ENCODE measurements around the gene POLR3G. TPM values are rescaled to one million over a fixed set of nuclear protein-coding genes. Genes with fewer than 3 reads are reported as not detected.
A peak's percentile ranks its signal among the peaks of the same experiment; 100 is the strongest.

The POLR3G gene
- total and polyA plus RNA-seq, 2 donors from 2014 or later, result 1.0 to 1.5 TPM

GRCh38 chr5:90476391-90476790 lies 1.7 kb downstream of the POLR3G start:
- Histone ChIP-seq H3K27me3 (ENCODE audit: control insufficient read depth, insufficient read depth, low read length) (no peaks in the 10 kb centered on the region), H3K27ac (ENCODE audit: low read depth in 2 of 2, low read length in 2 of 2) (no peak overlapping the region), H3K4me3 (ENCODE audit: low read length in 3 of 3) (no peak overlapping the region), H3K9ac (ENCODE audit: low read length in 3 of 3) (no peak overlapping the region), H3K36me3 (ENCODE audit: control insufficient read depth in 2 of 3, insufficient read depth in 3 of 3, low read length in 3 of 3) (no peaks in the 10 kb centered on the region), H3K4me1 (ENCODE audit: control insufficient read depth in 2 of 3, insufficient read depth in 2 of 3, low read depth in 1 of 3, low read length in 3 of 3) (peaks cover 0 to 13% (median 8%) of the 10 kb centered on the region in 3 donors), H3K9me3 (ENCODE audit: control insufficient read depth in 2 of 3, insufficient read depth in 1 of 3, low read length in 3 of 3) (no peaks in the 10 kb centered on the region)
- intact Hi-C loops (cut with DNase I), result no loop called here
- DNase-seq (no peak), FAIRE-seq (no peak)
- TF ChIP-seq CTCF (IDR thresholded peaks at IDR 0.05; ENCODE audit: borderline replicate concordance, extremely low read depth, insufficient read depth), result no peak

- DNase-seq (no peak), FAIRE-seq (no peak)
- H3K27ac ChIP-seq (ENCODE audit: low read depth in 2 of 2, low read length in 2 of 2), result no peak overlapping the region
- no peaks in the 10 kb centered on the region for H3K27me3 ChIP-seq (ENCODE audit: control insufficient read depth, insufficient read depth, low read length)
- intact Hi-C loops (cut with DNase I), result no loop called here
- no peaks in the 10 kb centered on the region for H3K36me3 ChIP-seq (ENCODE audit: control insufficient read depth in 2 of 3, insufficient read depth in 3 of 3, low read length in 3 of 3)
- no peak overlapping the region for H3K4me3 ChIP-seq (ENCODE audit: low read length in 3 of 3)
- peaks cover 0 to 11% (median 8%) of the 10 kb centered on the region in 3 donors for H3K4me1 ChIP-seq (ENCODE audit: control insufficient read depth in 2 of 3, insufficient read depth in 2 of 3, low read depth in 1 of 3, low read length in 3 of 3)
- no peak for TF ChIP-seq CTCF (IDR thresholded peaks at IDR 0.05; ENCODE audit: borderline replicate concordance, extremely low read depth, insufficient read depth)
- H3K9ac ChIP-seq (ENCODE audit: low read length in 3 of 3), result no peak overlapping the region
- H3K9me3 ChIP-seq (ENCODE audit: control insufficient read depth in 2 of 3, insufficient read depth in 1 of 3, low read length in 3 of 3), result no peaks in the 10 kb centered on the region
Measured at GRCh38 chr5:90477073-90477472, 2.4 kb downstream of the POLR3G start.

GRCh38 chr5:90477621-90478215 lies 3.1 kb downstream of the POLR3G start:
- Histone ChIP-seq H3K9me3 (ENCODE audit: control insufficient read depth in 2 of 3, insufficient read depth in 1 of 3, low read length in 3 of 3) (no peaks in the 10 kb centered on the region), H3K4me3 (ENCODE audit: low read length in 3 of 3) (peak overlapping the region in 1 of 3 donors; percentile 24), H3K9ac (ENCODE audit: low read length in 3 of 3) (no peak overlapping the region), H3K27me3 (ENCODE audit: control insufficient read depth, insufficient read depth, low read length) (no peaks in the 10 kb centered on the region), H3K27ac (ENCODE audit: low read depth in 2 of 2, low read length in 2 of 2) (no peak overlapping the region), H3K36me3 (ENCODE audit: control insufficient read depth in 2 of 3, insufficient read depth in 3 of 3, low read length in 3 of 3) (no peaks in the 10 kb centered on the region), H3K4me1 (ENCODE audit: control insufficient read depth in 2 of 3, insufficient read depth in 2 of 3, low read depth in 1 of 3, low read length in 3 of 3) (peaks cover 0 to 11% (median 4%) of the 10 kb centered on the region in 3 donors)
- FAIRE-seq (no peak), DNase-seq (no peak)
- intact Hi-C loops (cut with DNase I), result no loop called here
- TF ChIP-seq CTCF (IDR thresholded peaks at IDR 0.05; ENCODE audit: borderline replicate concordance, extremely low read depth, insufficient read depth), result no peak

Measured in kidney (tissue), 14 donors.